T-cell (primary cell): ENCODE measurements around the gene HDHD2. TPM values are rescaled to one million over a fixed set of nuclear protein-coding genes. Genes with fewer than 3 reads are reported as not detected.

ENCODE experiments used
- ATAC-seq, 4 experiments: fragments of 200-7000 bp in 3 of 4; fragments of 150-1000 bp in 1 of 4; cut with Tn5 transposase; replicated peaks in 1 of 4; 1 replicate in 3 of 4; 2 replicates in 1 of 4; pipeline ENCODE4 v1.10.0; 2021; ENCODE audit warnings: moderate library complexity in 3 of 4, mild to moderate bottlenecking in 2 of 4, moderate number of reproducible peaks in 1 of 4
- CTCF ChIA-PET, 2 donors: fragments of 300-600 bp; sonication (Branson Sonifier 250); formaldehyde crosslinking; loops; one replicate each; lab custom pipeline; 2022; ENCODE audit warnings: antibody characterized with exemption in 2 of 2; lab: Charles Lee
- POLR2A ChIA-PET, 2 donors: fragments of 300-600 bp; sonication (Branson Sonifier 250); formaldehyde crosslinking; loops; one replicate each; lab custom pipeline; 2022; ENCODE audit warnings: antibody characterized with exemption in 2 of 2; lab: Charles Lee
- DNase-seq, 35 experiments: peaks; one replicate each; pipeline versions ENCODE4 v3.0.0 to v3.0.0-alpha.2; 2013 to 2023
- H3K27ac ChIP-seq: one replicate; pipeline ENCODE4 v1.5.1; 2013; ENCODE audit warnings: low read length
- H3K27me3 ChIP-seq, 2 experiments: replicated peaks in 1 of 2; 1 replicate in 1 of 2; 2 replicates in 1 of 2; pipeline versions ENCODE4 v1.6.1 to v1.7.0; 2013; ENCODE audit warnings: low read length in 1 of 2, mixed read lengths in 1 of 2; ENCODE audit not compliant: control insufficient read depth in 2 of 2, insufficient read depth in 2 of 2; ENCODE audit errors: extremely low read depth in 1 of 2
- H3K36me3 ChIP-seq, 2 donors: 1 replicate in 1 of 2; 2 replicates in 1 of 2; pipeline versions ENCODE4 v1.6.1 to v1.7.0; 2013; ENCODE audit warnings: low read length in 1 of 2; ENCODE audit not compliant: control insufficient read depth in 2 of 2, insufficient read depth in 1 of 2; ENCODE audit errors: extremely low read depth in 1 of 2
- H3K4me1 ChIP-seq, 2 experiments: 1 replicate in 1 of 2; 2 replicates in 1 of 2; pipeline versions ENCODE4 v1.6.1 to v1.7.0; 2013; ENCODE audit warnings: low read length in 2 of 2, mixed read lengths in 1 of 2; ENCODE audit not compliant: insufficient read depth in 2 of 2, control insufficient read depth in 1 of 2; ENCODE audit errors: extremely low read depth in 1 of 2
- H3K4me3 ChIP-seq, 2 donors: 1 replicate in 1 of 2; 2 replicates in 1 of 2; pipeline versions ENCODE4 v1.5.1 to v1.7.0; 2013; ENCODE audit warnings: mild to moderate bottlenecking in 2 of 2, low read length in 1 of 2, moderate library complexity in 1 of 2; ENCODE audit not compliant: control insufficient read depth in 1 of 2; ENCODE audit errors: extremely low read depth in 1 of 2
- H3K9me3 ChIP-seq: 2 replicates; pipeline ENCODE4 v1.7.0; 2013
- H3K27ac Mint-ChIP-seq, 2 donors: one replicate each; pipeline ENCODE4 v1.8.0; 2020 to 2021; ENCODE audit warnings: mild to moderate bottlenecking in 2 of 2, mixed read lengths in 2 of 2
- H3K27me3 Mint-ChIP-seq, 2 donors: one replicate each; pipeline ENCODE4 v1.8.0; 2021 to 2022; ENCODE audit warnings: mixed read lengths in 2 of 2
- H3K36me3 Mint-ChIP-seq: one replicate; pipeline ENCODE4 v1.8.0; 2021; ENCODE audit warnings: mixed read lengths
- H3K4me1 Mint-ChIP-seq, 3 donors: one replicate each; pipeline ENCODE4 v1.8.0; 2020 to 2022; ENCODE audit warnings: mixed read lengths in 3 of 3, mild to moderate bottlenecking in 1 of 3
- H3K4me3 Mint-ChIP-seq, 3 donors: one replicate each; pipeline ENCODE4 v1.8.0; 2020 to 2022; ENCODE audit warnings: mild to moderate bottlenecking in 3 of 3, mixed read lengths in 3 of 3, moderate library complexity in 3 of 3
- H3K9me3 Mint-ChIP-seq, 3 donors: one replicate each; pipeline ENCODE4 v1.8.0; 2020 to 2022; ENCODE audit warnings: mixed read lengths in 3 of 3
- WGBS: methylation state at CpG from one replicate; pipeline ENCODE4 v1.1.5; 2013; ENCODE audit warnings: missing lambda C conversion rate; ENCODE audit not compliant: insufficient coverage; 5-methylcytosine and 5-hydroxymethylcytosine counted together
- total RNA-seq, 35 experiments: library from RNA in 6 of 35; stranded (reverse) in 6 of 35; fragments of 120-200 nt in 1 of 35; gene quantifications; one replicate each; pipeline versions ENCODE4 v1.2.1 to v1.2.4 and lab custom pipeline; 2013 to 2026

Gene HDHD2
- total RNA-seq, 5 donors from 2014 or later (not counting 1 experiment from before 2014, with no cell fraction given): 32.9 to 39.3 (median 34.3) TPM

DNA sequence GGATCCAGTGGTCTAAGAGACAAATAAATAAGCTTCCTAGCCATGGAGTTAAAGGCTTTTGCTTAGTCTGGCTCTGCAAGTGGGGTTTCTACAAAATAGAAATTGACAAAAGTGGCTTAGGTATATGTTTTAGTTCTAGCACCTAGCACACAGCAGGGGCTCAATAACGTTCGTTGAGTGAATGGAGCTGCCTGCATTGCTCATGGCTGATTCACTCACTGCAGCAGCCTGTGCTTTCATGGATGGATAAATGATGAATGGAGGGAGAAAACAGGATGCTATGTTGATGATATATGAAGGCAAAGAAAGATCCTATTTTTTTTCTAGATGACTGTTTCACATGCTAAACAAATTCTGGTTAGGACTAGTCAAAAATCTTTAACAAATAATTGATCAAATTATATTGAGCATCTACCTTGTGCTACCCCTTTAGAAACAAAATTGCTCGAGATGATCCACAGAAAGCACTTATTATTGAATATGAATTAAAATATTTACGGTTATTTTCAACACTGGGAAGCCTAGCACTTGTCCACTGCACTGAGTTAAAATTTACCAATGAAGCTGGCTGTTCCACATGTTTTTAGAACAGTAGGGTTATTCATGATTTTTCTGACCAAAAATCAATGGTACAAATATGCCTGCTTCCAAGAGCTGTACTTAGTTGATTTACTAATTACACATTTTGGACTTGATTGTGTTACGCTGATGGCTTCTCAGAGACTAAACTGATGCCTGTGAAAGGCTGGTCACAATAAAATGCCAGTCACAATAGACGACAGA lies 39.6 kb downstream of the HDHD2 start:
- Mint-ChIP-seq H3K4me1 (no peaks in the 10 kb centered on the region), H3K36me3 (peaks cover 63% of the 10 kb centered on the region), H3K9me3 (no peaks in the 10 kb centered on the region), H3K27me3 (no peaks in the 10 kb centered on the region), H3K4me3 (no peak overlapping the region), H3K27ac (no peak overlapping the region)
- 97% methylated on average over 3 of the region's 6 CpGs for WGBS
- ATAC-seq (no peak), DNase-seq (no peak)
- no peaks in the 10 kb centered on the region for H3K9me3 ChIP-seq
- CTCF ChIA-PET: interaction anchor here in 1 of 2 donors (0.7 to 0.8 kb wide), 2 partner anchors 98 to 638 kb away, joined by 3 read pairs; no protein-coding TSS in a partner anchor
- POLR2A ChIA-PET: no interaction called here
- H3K4me1 ChIP-seq: no peaks in the 10 kb centered on the region
- peaks cover 6 to 65% of the 10 kb centered on the region in 2 donors for H3K36me3 ChIP-seq
- H3K27me3 ChIP-seq: no peaks in the 10 kb centered on the region
- H3K4me3 ChIP-seq: no peak overlapping the region
- H3K27ac ChIP-seq: no peak overlapping the region

DNA sequence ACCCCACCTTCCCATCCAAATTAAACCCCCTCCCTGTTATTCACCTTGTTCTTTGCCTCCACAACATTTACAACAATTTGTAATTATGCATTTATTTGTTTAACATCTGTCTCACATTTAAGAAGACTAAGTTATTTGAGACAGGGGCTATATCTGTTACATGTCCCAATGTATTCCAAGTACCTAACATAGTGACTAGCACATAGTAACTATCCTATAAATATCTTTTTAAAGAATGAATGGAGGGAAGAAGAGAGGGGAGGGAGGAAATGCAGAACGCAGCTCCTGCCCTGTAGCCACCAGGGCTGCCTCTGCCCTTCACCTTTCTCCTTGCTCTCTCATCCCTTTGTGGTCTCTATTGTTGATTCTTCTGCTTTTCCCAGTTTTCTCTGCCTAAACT lies 40.6 kb downstream of the HDHD2 start:
- ChIA-PET CTCF (interaction anchor here in 1 of 2 donors (1.0 kb wide), 1 partner anchor 95 kb away, joined by 3 read pairs; no protein-coding TSS in a partner anchor), POLR2A (no interaction called here)
- Mint-ChIP-seq H3K9me3 (no peaks in the 10 kb centered on the region), H3K27me3 (no peaks in the 10 kb centered on the region), H3K27ac (no peak overlapping the region), H3K36me3 (peaks cover 61% of the 10 kb centered on the region), H3K4me1 (no peaks in the 10 kb centered on the region), H3K4me3 (no peak overlapping the region)
- Histone ChIP-seq H3K27ac (no peak overlapping the region), H3K9me3 (no peaks in the 10 kb centered on the region), H3K4me1 (no peaks in the 10 kb centered on the region), H3K36me3 (peaks cover 6 to 62% of the 10 kb centered on the region in 2 donors), H3K27me3 (no peaks in the 10 kb centered on the region), H3K4me3 (no peak overlapping the region)
- WGBS: no CpG with 5 or more reads among the region's 1 CpG
- no peak for ATAC-seq
- no peak for DNase-seq

DNA sequence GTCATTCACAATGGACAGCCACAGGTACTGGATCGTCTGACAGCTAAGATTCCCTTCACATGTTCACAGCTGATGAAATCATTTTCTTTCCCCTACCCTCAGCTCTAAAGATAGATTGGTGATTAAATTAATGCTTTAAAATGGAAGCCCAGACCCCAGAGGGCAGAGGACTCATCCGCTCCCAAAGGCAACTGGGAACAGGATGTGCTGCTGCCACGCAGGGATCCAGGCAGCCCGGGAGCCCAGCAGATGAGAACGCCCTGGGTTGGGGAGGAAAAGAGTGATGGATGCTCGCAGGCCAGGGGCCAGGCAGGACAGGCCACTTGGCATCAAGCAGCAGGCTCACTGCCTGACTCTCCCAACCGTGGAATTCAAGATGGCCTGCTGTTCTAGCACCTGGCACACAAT lies 41.3 kb downstream of the HDHD2 start:
- no peak overlapping the region for H3K4me3 Mint-ChIP-seq
- H3K36me3 ChIP-seq: peaks cover 6 to 61% of the 10 kb centered on the region in 2 donors
- DNase-seq (no peak), ATAC-seq (no peak)
- 98% methylated on average over 3 of the region's 7 CpGs for WGBS
- no peak overlapping the region for H3K27ac ChIP-seq
- POLR2A ChIA-PET: no interaction called here
- no peaks in the 10 kb centered on the region for H3K9me3 Mint-ChIP-seq
- no peak overlapping the region for H3K4me3 ChIP-seq
- H3K9me3 ChIP-seq: no peaks in the 10 kb centered on the region
- H3K27ac Mint-ChIP-seq: no peak overlapping the region
- H3K36me3 Mint-ChIP-seq: peaks cover 60% of the 10 kb centered on the region
- no peaks in the 10 kb centered on the region for H3K4me1 Mint-ChIP-seq
- no peaks in the 10 kb centered on the region for H3K27me3 ChIP-seq
- no peaks in the 10 kb centered on the region for H3K4me1 ChIP-seq
- no peaks in the 10 kb centered on the region for H3K27me3 Mint-ChIP-seq
- CTCF ChIA-PET: interaction anchor here in 1 of 2 donors (1.0 kb wide), 1 partner anchor 96 kb away, joined by 3 read pairs; no protein-coding TSS in a partner anchor

DNA sequence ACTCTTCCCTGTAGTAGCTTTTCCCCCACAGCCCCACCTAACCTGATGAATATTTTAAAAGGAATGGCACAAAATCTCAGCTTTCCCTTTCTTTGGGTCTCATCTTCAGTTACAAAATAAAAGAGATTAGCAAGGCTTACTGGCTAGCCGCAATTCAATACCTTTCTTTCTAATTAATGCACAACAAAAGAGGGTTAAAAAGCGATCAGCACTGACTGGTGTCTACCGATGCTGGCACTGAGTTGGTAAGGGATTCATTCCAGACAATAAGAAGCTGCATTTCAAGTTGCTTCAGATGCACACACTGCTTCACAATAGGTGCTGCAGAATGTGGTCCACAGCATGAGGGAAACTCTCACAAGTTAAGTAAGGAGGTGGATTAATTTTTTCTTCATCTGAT lies 41.9 kb downstream of the HDHD2 start:
- Mint-ChIP-seq H3K9me3 (no peaks in the 10 kb centered on the region), H3K36me3 (peaks cover 53% of the 10 kb centered on the region), H3K4me1 (no peaks in the 10 kb centered on the region), H3K4me3 (no peak overlapping the region), H3K27me3 (no peaks in the 10 kb centered on the region), H3K27ac (no peak overlapping the region)
- ChIA-PET CTCF (no interaction called here), POLR2A (no interaction called here)
- H3K27ac ChIP-seq: no peak overlapping the region
- DNase-seq (no peak), ATAC-seq (no peak)
- WGBS: no CpG with 5 or more reads among the region's 3 CpGs
- H3K4me1 ChIP-seq: no peaks in the 10 kb centered on the region
- peaks cover 6 to 57% of the 10 kb centered on the region in 2 donors for H3K36me3 ChIP-seq
- H3K9me3 ChIP-seq: no peaks in the 10 kb centered on the region
- H3K4me3 ChIP-seq: no peak overlapping the region
- H3K27me3 ChIP-seq: no peaks in the 10 kb centered on the region

DNA sequence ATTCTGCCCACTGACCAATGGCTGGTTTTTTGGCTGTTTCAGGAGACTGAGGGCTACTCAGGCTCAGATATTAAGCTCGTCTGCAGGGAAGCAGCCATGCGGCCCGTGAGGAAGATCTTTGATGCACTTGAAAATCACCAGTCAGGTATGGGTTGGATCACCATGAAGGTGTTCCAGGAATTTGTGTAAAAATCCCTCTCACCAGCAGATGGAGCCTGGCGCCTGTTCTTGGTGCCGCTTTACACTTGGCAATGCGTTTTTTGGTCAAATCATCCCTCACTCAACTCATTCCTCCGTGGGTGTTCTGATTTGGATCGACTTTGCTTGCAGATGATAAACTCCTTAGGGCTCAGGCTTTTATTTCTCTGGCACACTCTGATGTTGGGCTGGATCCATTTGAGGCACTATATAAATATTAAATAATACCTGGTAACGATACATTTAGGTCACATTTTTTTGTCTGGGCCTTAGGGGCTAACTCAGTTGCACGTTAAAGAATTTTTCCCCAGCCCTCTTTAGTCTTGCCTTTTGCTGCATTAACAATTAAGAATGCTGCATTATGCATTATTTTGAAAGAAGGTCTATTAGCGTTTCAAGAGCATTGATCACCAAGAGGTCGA lies 50.0 kb downstream of the HDHD2 start:
- Mint-ChIP-seq H3K27ac (no peak overlapping the region), H3K4me3 (no peak overlapping the region), H3K36me3 (peaks cover 17% of the 10 kb centered on the region), H3K9me3 (no peaks in the 10 kb centered on the region), H3K4me1 (no peaks in the 10 kb centered on the region), H3K27me3 (no peaks in the 10 kb centered on the region)
- no peak overlapping the region for H3K4me3 ChIP-seq
- H3K4me1 ChIP-seq: no peaks in the 10 kb centered on the region
- peak; percentile 3 to 70 (median 44) for DNase-seq
- ATAC-seq: peak in 3 of 4 experiments; percentile 45 to 64 (median 49)
- H3K9me3 ChIP-seq: no peaks in the 10 kb centered on the region
- peaks cover 0 to 5% of the 10 kb centered on the region in 2 donors for H3K36me3 ChIP-seq
- ChIA-PET POLR2A (no interaction called here), CTCF (interaction anchor here (1.3 to 2.0 kb wide), 4 partner anchors 91 to 107 kb away, joined by 3 to 16 read pairs (median 8); no protein-coding TSS in a partner anchor)
- 63% methylated on average over 3 of the region's 12 CpGs for WGBS
- H3K27ac ChIP-seq: no peak overlapping the region
- no peaks in the 10 kb centered on the region for H3K27me3 ChIP-seq

DNA sequence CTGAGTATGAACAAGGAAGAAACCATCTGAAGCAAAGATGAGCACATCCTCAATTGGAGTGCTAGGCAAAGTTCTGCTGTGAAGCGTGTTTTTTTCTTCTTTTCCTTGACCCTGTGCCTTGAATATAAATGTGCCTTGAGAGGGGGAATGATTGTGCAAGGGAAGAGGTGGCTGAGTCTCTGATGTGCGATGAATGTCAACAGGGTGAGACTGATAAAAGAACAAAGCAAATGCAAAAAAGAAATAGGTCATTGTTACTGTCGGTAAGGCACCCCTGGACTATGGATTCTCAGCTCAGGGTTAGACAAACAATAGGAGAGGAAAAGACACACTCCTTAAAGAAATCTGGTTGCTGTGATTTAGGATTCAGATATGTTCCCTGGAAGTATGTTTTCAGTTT lies 54.5 kb downstream of the HDHD2 start:
- Histone ChIP-seq H3K27me3 (no peaks in the 10 kb centered on the region), H3K4me1 (no peaks in the 10 kb centered on the region), H3K4me3 (no peak overlapping the region), H3K9me3 (no peaks in the 10 kb centered on the region), H3K27ac (no peak overlapping the region), H3K36me3 (no peaks in the 10 kb centered on the region)
- H3K27me3 Mint-ChIP-seq: no peaks in the 10 kb centered on the region
- ATAC-seq (no peak), DNase-seq (no peak)
- H3K4me1 Mint-ChIP-seq: no peaks in the 10 kb centered on the region
- CTCF ChIA-PET: interaction anchor here in 1 of 2 donors (2.0 kb wide), 1 partner anchor 109 kb away, joined by 11 read pairs; no protein-coding TSS in a partner anchor
- no peaks in the 10 kb centered on the region for H3K9me3 Mint-ChIP-seq
- H3K4me3 Mint-ChIP-seq: no peak overlapping the region
- H3K27ac Mint-ChIP-seq: no peak overlapping the region
- peaks cover 11% of the 10 kb centered on the region for H3K36me3 Mint-ChIP-seq
- POLR2A ChIA-PET: no interaction called here
- 93% methylated on average over 3 of the region's 3 CpGs for WGBS
